Kidney (tissue), 14 donors: ENCODE measurements around the gene RALGAPB. TPM values are rescaled to one million over a fixed set of nuclear protein-coding genes. Genes with fewer than 3 reads are reported as not detected.

Experiments used
- DNase-seq, 5 donors: peaks; one replicate each; pipeline ENCODE4 v3.0.0-alpha.2; 2013 to 2020
- FAIRE-seq: peaks from 2 replicates; lab custom pipeline; 2012; peaks lifted over from hg19 to GRCh38; lab: Jason Lieb, UNC
- H3K27ac ChIP-seq, 2 donors: one replicate each; pipeline ENCODE4 v1.7.0; 2013; ENCODE audit warnings: low read depth in 2 of 2, low read length in 2 of 2, inconsistent platforms in 1 of 2
- H3K27me3 ChIP-seq: one replicate; pipeline ENCODE4 v1.7.1; 2013; ENCODE audit warnings: low read length, inconsistent platforms; ENCODE audit not compliant: control insufficient read depth, insufficient read depth
- H3K36me3 ChIP-seq, 3 donors: one replicate each; pipeline versions ENCODE4 v1.7.0 to v1.7.1; 2013; ENCODE audit warnings: low read length in 3 of 3, control low read depth in 1 of 3, inconsistent platforms in 1 of 3; ENCODE audit not compliant: insufficient read depth in 3 of 3, control insufficient read depth in 2 of 3
- H3K4me1 ChIP-seq, 3 donors: one replicate each; pipeline versions ENCODE4 v1.7.0 to v1.7.1; 2013; ENCODE audit warnings: low read length in 3 of 3, inconsistent platforms in 1 of 3, low read depth in 1 of 3; ENCODE audit not compliant: control insufficient read depth in 2 of 3, insufficient read depth in 2 of 3
- H3K4me3 ChIP-seq, 3 donors: one replicate each; pipeline versions ENCODE4 v1.7.0 to v1.8.1; 2013; ENCODE audit warnings: low read length in 3 of 3, control low read depth in 1 of 3, inconsistent platforms in 1 of 3
- H3K9ac ChIP-seq, 3 donors: one replicate each; pipeline versions ENCODE4 v1.7.0 to v1.7.1; 2013; ENCODE audit warnings: low read length in 3 of 3, control low read depth in 1 of 3, inconsistent platforms in 1 of 3
- H3K9me3 ChIP-seq, 3 donors: one replicate each; pipeline versions ENCODE4 v1.7.0 to v1.7.1; 2013; ENCODE audit warnings: low read length in 3 of 3, control low read depth in 1 of 3, inconsistent platforms in 1 of 3; ENCODE audit not compliant: control insufficient read depth in 2 of 3, insufficient read depth in 1 of 3
- intact Hi-C: fragments of 100-400 bp; cut with DNase I; formaldehyde crosslinking; loops from one replicate; pipeline ENCODE4 v1.11.1; 2022
- polyA plus RNA-seq: library from polyadenylated mRNA; stranded (reverse); fragments of 350-450 nt; fragmentation: Illumina TruSeq; extraction: RNeasy Lipid Tissue Mini Kit (QIAGEN cat#74804); gene quantifications from one replicate; pipeline ENCODE4 v1.2.3, GENCODE V29; 2014; ENCODE audit warnings: low read depth, low replicate concordance; ENCODE audit not compliant: insufficient read depth
- total RNA-seq: library from RNA; stranded (reverse); fragmentation: NEBNext Ultra II Directional; extraction: Animal tissue kit (Norgen Biotek cat#: 25700); gene quantifications from one replicate; pipeline ENCODE4 v1.2.1, GENCODE V29; 2021
- TF ChIP-seq, protein P1 (sequence below): IDR thresholded peaks from 3 replicates; pipeline ENCODE4 v1.5.1; 2012; ENCODE audit warnings: mild to moderate bottlenecking, moderate library complexity, borderline replicate concordance; ENCODE audit not compliant: insufficient read depth; ENCODE audit errors: extremely low read depth
- donor health status: control.
- donor health status: control.
- donor health status: control.
- donor health status: control.
- donor health status: control.
- donor health status: DM: yes; HTN: yes; CAD: no.
- donor health status: Normal renal cell carcinoma (clear cell type).

RALGAPB gene
- total and polyA plus RNA-seq, 2 donors from 2014 or later = 9.4 to 43.3 TPM

DNA sequence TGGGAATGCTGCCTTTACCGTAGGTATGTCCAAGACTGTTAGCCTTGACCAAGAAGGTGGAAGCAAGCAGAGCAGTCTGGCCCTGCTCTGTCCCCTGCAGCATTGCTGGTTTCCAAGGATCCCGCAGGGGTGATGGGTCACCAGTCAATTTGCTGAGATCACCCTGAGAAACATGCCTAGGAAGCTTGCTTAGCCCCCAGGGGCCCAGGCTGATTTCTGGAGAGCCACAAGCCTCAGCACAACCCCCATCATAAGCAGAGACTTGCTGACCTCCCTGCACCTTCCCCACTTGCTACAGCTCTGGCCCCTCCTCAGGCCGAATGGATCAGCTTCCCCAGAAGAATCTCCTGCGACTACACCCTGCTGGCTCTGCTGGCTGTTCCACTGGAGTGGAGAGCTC, 150.4 kb downstream of the RALGAPB start:
- no peak overlapping the region for H3K9ac ChIP-seq
- DNase-seq (no peak), FAIRE-seq (no peak)
- no peak overlapping the region for H3K27ac ChIP-seq
- H3K4me1 ChIP-seq = no peaks in the 10 kb centered on the region
- TF ChIP-seq, protein P1, sequence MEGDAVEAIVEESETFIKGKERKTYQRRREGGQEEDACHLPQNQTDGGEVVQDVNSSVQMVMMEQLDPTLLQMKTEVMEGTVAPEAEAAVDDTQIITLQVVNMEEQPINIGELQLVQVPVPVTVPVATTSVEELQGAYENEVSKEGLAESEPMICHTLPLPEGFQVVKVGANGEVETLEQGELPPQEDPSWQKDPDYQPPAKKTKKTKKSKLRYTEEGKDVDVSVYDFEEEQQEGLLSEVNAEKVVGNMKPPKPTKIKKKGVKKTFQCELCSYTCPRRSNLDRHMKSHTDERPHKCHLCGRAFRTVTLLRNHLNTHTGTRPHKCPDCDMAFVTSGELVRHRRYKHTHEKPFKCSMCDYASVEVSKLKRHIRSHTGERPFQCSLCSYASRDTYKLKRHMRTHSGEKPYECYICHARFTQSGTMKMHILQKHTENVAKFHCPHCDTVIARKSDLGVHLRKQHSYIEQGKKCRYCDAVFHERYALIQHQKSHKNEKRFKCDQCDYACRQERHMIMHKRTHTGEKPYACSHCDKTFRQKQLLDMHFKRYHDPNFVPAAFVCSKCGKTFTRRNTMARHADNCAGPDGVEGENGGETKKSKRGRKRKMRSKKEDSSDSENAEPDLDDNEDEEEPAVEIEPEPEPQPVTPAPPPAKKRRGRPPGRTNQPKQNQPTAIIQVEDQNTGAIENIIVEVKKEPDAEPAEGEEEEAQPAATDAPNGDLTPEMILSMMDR = no peak
- intact Hi-C loops = no loop called here
- H3K27me3 ChIP-seq = no peaks in the 10 kb centered on the region
- no peaks in the 10 kb centered on the region for H3K36me3 ChIP-seq
- no peak overlapping the region for H3K4me3 ChIP-seq
- no peaks in the 10 kb centered on the region for H3K9me3 ChIP-seq

DNA sequence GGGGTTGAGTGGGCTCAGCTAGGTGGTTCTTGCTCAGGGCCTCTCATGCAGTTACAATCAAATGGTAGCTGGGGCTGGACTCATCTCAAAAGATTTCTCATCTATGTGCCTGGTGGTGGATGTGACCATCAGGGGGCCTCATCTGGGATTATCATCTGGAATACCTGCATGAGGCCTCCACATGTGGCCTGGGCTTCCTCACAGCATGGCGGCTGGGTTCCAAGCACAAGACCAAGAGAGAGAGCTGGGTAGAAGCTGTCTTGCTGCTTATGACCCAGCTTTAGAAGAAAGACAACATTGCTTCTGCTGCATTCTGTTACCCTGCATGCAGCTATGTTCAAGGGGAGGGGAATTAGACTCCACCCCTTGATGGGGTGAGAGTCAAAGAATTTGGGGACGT, 151.4 kb downstream of the RALGAPB start:
- FAIRE-seq (no peak), DNase-seq (no peak)
- H3K4me1 ChIP-seq = no peaks in the 10 kb centered on the region
- no peak overlapping the region for H3K9ac ChIP-seq
- no peaks in the 10 kb centered on the region for H3K27me3 ChIP-seq
- H3K9me3 ChIP-seq = no peaks in the 10 kb centered on the region
- TF ChIP-seq, protein P1 = no peak
- H3K27ac ChIP-seq = no peak overlapping the region
- no peaks in the 10 kb centered on the region for H3K36me3 ChIP-seq
- H3K4me3 ChIP-seq = no peak overlapping the region
- intact Hi-C loops = no loop called here

DNA sequence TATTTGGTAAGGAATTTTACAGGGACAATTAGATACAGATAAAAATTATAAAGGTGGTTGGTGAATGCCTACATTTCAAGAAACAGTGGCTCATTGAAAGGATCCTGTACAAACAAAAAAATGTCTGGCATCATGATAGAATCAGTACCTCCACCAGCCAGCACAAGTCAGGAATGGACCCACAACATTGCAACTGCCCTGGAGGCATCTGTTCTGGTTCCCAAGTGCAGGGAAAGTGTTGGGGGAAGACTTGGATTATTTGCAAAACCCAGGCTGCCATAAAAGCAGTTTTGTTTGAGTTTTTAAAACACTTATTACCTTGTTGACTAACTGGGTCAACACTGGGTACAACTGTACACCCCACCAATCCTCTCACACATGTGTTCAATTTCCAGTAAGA, 153.3 kb downstream of the RALGAPB start:
- intact Hi-C loops = no loop called here
- no peak overlapping the region for H3K27ac ChIP-seq
- no peak overlapping the region for H3K9ac ChIP-seq
- H3K4me1 ChIP-seq = no peaks in the 10 kb centered on the region
- no peak overlapping the region for H3K4me3 ChIP-seq
- no peaks in the 10 kb centered on the region for H3K9me3 ChIP-seq
- no peaks in the 10 kb centered on the region for H3K27me3 ChIP-seq
- DNase-seq = no peak
- TF ChIP-seq, protein P1 = no peak
- no peaks in the 10 kb centered on the region for H3K36me3 ChIP-seq
- no peak for FAIRE-seq
